IMR-90 (cell line): ENCODE results near the gene NCOA3. TPM values are rescaled to one million over a fixed set of nuclear protein-coding genes. Genes with fewer than 3 reads are reported as not detected.

Source experiments
- ATAC-seq: fragments of 200-7000 bp; cut with Tn5 transposase; 2 replicates; pipeline ENCODE4 v1.9.1; 2020; ENCODE audit warnings: low read depth, mild to moderate bottlenecking, moderate library complexity
- BruUV-seq: library from RNA; stranded (reverse); fragments of 400-500 nt; replicated peaks from 2 replicates; lab custom pipeline; 2021; lab: Mats Ljungman, UMichigan
- CTCF ChIA-PET: fragments of 300-600 bp; formaldehyde crosslinking; extraction: SDS; loops from one replicate; lab custom pipeline; 2021; ENCODE audit warnings: antibody characterized with exemption; lab: Yijun Ruan, JAX
- POLR2A ChIA-PET: fragments of 300-600 bp; sonication (Branson Sonifier 250); formaldehyde crosslinking; loops from one replicate; lab custom pipeline; 2022; ENCODE audit warnings: antibody characterized with exemption; ENCODE audit not compliant: unreplicated experiment; lab: Charles Lee
- DNase-seq: peaks from one replicate; pipeline ENCODE4 v3.0.0; 2013
- H2AFZ ChIP-seq: replicated peaks from 2 replicates; pipeline ENCODE3; 2013; ENCODE audit warnings: low read length, mild to moderate bottlenecking; ENCODE audit not compliant: poor library complexity
- H2AK5ac ChIP-seq: 2 replicates; pipeline ENCODE4 v1.6.1; 2013; ENCODE audit warnings: low read depth, low read length, inconsistent platforms
- H2AK9ac ChIP-seq: replicated peaks from 2 replicates; pipeline ENCODE3; 2013; ENCODE audit warnings: mild to moderate bottlenecking, low read depth, low read length, moderate library complexity; ENCODE audit not compliant: poor library complexity
- H2BK120ac ChIP-seq: 2 replicates; pipeline ENCODE4 v1.6.1; 2013; ENCODE audit warnings: low read depth, low read length, inconsistent platforms
- H2BK15ac ChIP-seq: 3 replicates; pipeline ENCODE4 v1.6.1; 2013; ENCODE audit warnings: low read depth, low read length, inconsistent platforms
- H2BK20ac ChIP-seq: 2 replicates; pipeline ENCODE4 v1.6.1; 2013; ENCODE audit warnings: low read depth, mild to moderate bottlenecking, inconsistent platforms, low read length, moderate library complexity
- H2BK5ac ChIP-seq: 2 replicates; pipeline ENCODE4 v1.6.1; 2013; ENCODE audit warnings: mild to moderate bottlenecking, low read depth, low read length, inconsistent platforms; ENCODE audit not compliant: poor library complexity, severe bottlenecking
- H3K14ac ChIP-seq: replicated peaks from 2 replicates; pipeline ENCODE4 v1.6.1; 2013; ENCODE audit warnings: low read depth, low read length, inconsistent platforms
- H3K18ac ChIP-seq: 2 replicates; pipeline ENCODE4 v1.6.1; 2013; ENCODE audit warnings: low read depth, low read length, control low read depth
- H3K23ac ChIP-seq: 2 replicates; pipeline ENCODE4 v1.6.1; 2013; ENCODE audit warnings: low read depth, low read length, inconsistent platforms
- H3K27ac ChIP-seq: 2 replicates; pipeline ENCODE4 v1.5.1; 2013; ENCODE audit warnings: mild to moderate bottlenecking, control low read depth, low read length; ENCODE audit not compliant: insufficient read depth
- H3K27me3 ChIP-seq: 2 replicates; pipeline ENCODE4 v1.6.1; 2013; ENCODE audit warnings: low read length; ENCODE audit not compliant: control insufficient read depth, insufficient read depth
- H3K36me3 ChIP-seq: 2 replicates; pipeline ENCODE4 v1.6.1; 2013; ENCODE audit warnings: low read length, mixed read lengths; ENCODE audit not compliant: control insufficient read depth, insufficient read depth
- H3K4ac ChIP-seq: 2 replicates; pipeline ENCODE4 v1.6.1; 2013; ENCODE audit warnings: low read depth, low read length, inconsistent platforms
- H3K4me1 ChIP-seq: 2 replicates; pipeline ENCODE4 v1.6.1; 2013; ENCODE audit warnings: low read length, mixed read lengths; ENCODE audit not compliant: control insufficient read depth, insufficient read depth
- H3K4me2 ChIP-seq: 2 replicates; pipeline ENCODE4 v1.6.1; 2013; ENCODE audit warnings: low read depth, mild to moderate bottlenecking, control low read depth, low read length, moderate library complexity
- H3K4me3 ChIP-seq: 2 replicates; pipeline ENCODE4 v1.5.1; 2013; ENCODE audit warnings: low read depth, mild to moderate bottlenecking, control low read depth, low read length, moderate library complexity; ENCODE audit not compliant: insufficient read depth
- H3K56ac ChIP-seq: 2 replicates; pipeline ENCODE4 v1.6.1; 2013; ENCODE audit warnings: low read length, inconsistent platforms; ENCODE audit not compliant: insufficient read depth; ENCODE audit errors: extremely low read depth
- H3K79me1 ChIP-seq, 2 experiments: 2 replicates each; pipeline ENCODE4 v1.6.1; 2013; ENCODE audit warnings: low read length in 2 of 2, inconsistent platforms in 1 of 2, low read depth in 1 of 2
- H3K9ac ChIP-seq: 2 replicates; pipeline ENCODE4 v1.6.1; 2013; ENCODE audit warnings: low read depth, low read length, control low read depth
- H3K9me1 ChIP-seq: 2 replicates; pipeline ENCODE4 v1.6.1; 2013; ENCODE audit warnings: low read length, inconsistent platforms; ENCODE audit not compliant: insufficient read depth
- H3K9me3 ChIP-seq: 2 replicates; pipeline ENCODE4 v1.6.1; 2013; ENCODE audit warnings: low read length; ENCODE audit not compliant: control insufficient read depth, insufficient read depth
- H4K20me1 ChIP-seq: 2 replicates; pipeline ENCODE4 v1.6.1; 2013; ENCODE audit warnings: low read length, inconsistent platforms; ENCODE audit not compliant: insufficient read depth
- H4K5ac ChIP-seq: 2 replicates; pipeline ENCODE4 v1.6.1; 2013; ENCODE audit warnings: mild to moderate bottlenecking, low read depth, low read length, control low read depth
- H4K8ac ChIP-seq, 2 experiments: 2 replicates each; pipeline ENCODE4 v1.6.1; 2013; ENCODE audit warnings: low read depth in 2 of 2, low read length in 2 of 2, control low read depth in 1 of 2, inconsistent platforms in 1 of 2
- H4K91ac ChIP-seq: 2 replicates; pipeline ENCODE4 v1.6.1; 2013; ENCODE audit warnings: low read depth, low read length, inconsistent platforms; ENCODE audit not compliant: insufficient read depth
- CEBPB ChIP-seq: IDR thresholded peaks from 2 replicates; pipeline ENCODE4 v1.6.1; 2012; ENCODE audit warnings: low read depth, low read length, improper control_type of control experiment
- CHD1 ChIP-seq: IDR thresholded peaks from 2 replicates; pipeline ENCODE4 v1.6.1; 2012; ENCODE audit warnings: low read depth, low read length, improper control_type of control experiment
- CTCF ChIP-seq: conservative IDR thresholded peaks from 2 replicates; pipeline ENCODE4 v1.5.1; 2012; ENCODE audit warnings: mild to moderate bottlenecking, low read depth, low read length, improper control_type of control experiment
- ELK1 ChIP-seq: fragments of 150-350 bp; IDR thresholded peaks from 2 replicates; pipeline ENCODE4 v1.6.1; 2016; ENCODE audit warnings: low read depth, mild to moderate bottlenecking, low read length, moderate library complexity, borderline replicate concordance
- MAFK ChIP-seq: IDR thresholded peaks from 2 replicates; pipeline ENCODE4 v1.6.1; 2012; ENCODE audit warnings: low read depth, low read length, improper control_type of control experiment
- MAZ ChIP-seq: IDR thresholded peaks from 2 replicates; pipeline ENCODE4 v1.6.1; 2012; ENCODE audit warnings: low read depth, mild to moderate bottlenecking, low read length, improper control_type of control experiment, moderate library complexity, borderline replicate concordance
- POLR2A ChIP-seq: IDR thresholded peaks from 2 replicates; pipeline ENCODE4 v1.6.1; 2012; ENCODE audit warnings: mild to moderate bottlenecking, low read depth, low read length
- RCOR1 ChIP-seq: IDR thresholded peaks from 2 replicates; pipeline ENCODE4 v1.6.1; 2012; ENCODE audit warnings: mild to moderate bottlenecking, low read length, improper control_type of control experiment; ENCODE audit not compliant: insufficient replicate concordance
- RFX5 ChIP-seq: IDR thresholded peaks from 2 replicates; pipeline ENCODE4 v1.8.0; 2012; ENCODE audit warnings: low read depth, mild to moderate bottlenecking, low read length, moderate library complexity
- WGBS, 2 experiments: methylation state at CpG; one replicate each; pipeline versions ENCODE4 v1.1.5 to v1.1.7; 2013; ENCODE audit warnings: missing lambda C conversion rate in 2 of 2; ENCODE audit not compliant: insufficient read length in 1 of 2; ENCODE audit errors: extremely low coverage in 2 of 2; 5-methylcytosine and 5-hydroxymethylcytosine counted together
- dilution Hi-C: fragments of 300-500 bp; cut with HindIII; formaldehyde crosslinking; loops from one replicate; pipeline ENCODE4 v1.14.3; 2018; ENCODE audit warnings: low sequenced_read_pairs; ENCODE audit not compliant: unreplicated experiment
- in situ Hi-C: fragments of 300-500 bp; cut with MboI; formaldehyde crosslinking; loops from 3 replicates; pipeline ENCODE4 v1.14.3; 2019; ENCODE audit warnings: low sequenced_read_pairs, inconsistent platforms, mixed read lengths
- intact Hi-C: fragments of 100-400 bp; cut with micrococcal nuclease; formaldehyde crosslinking; loops from 2 replicates; pipeline ENCODE4 v1.10.0; 2022
- polyA plus RNA-seq, 3 experiments: library from polyadenylated mRNA; depleted of rRNA; stranded (reverse); fragments of >200 nt; gene quantifications; 2 replicates each; pipeline ENCODE4 v1.2.3, GENCODE V29; 2012; ENCODE audit warnings: low replicate concordance in 1 of 3
- total RNA-seq: library from RNA; depleted of rRNA; stranded (reverse); fragments of >200 nt; gene quantifications from 2 replicates; pipeline ENCODE4 v1.2.3, GENCODE V29; 2012
- TF ChIP-seq, protein P1 (sequence below): fragments of 150-350 bp; IDR thresholded peaks from 2 replicates; pipeline ENCODE4 v1.6.1; 2017; ENCODE audit warnings: mild to moderate bottlenecking, antibody characterized with exemption, low read length, low read depth

Gene NCOA3
- total and polyA plus RNA-seq, 2 of the 4 experiments (the other 2 are of a cell fraction), result 8.8 to 29.0 TPM

- Histone ChIP-seq H3K27ac (no peak overlapping the region), H2BK20ac (no peak overlapping the region), H3K4me1 (no peaks in the 10 kb centered on the region), H4K91ac (no peak overlapping the region), H3K79me1 (no peaks in the 10 kb centered on the region), H4K8ac (no peak overlapping the region), H3K18ac (no peak overlapping the region), H3K56ac (no peak overlapping the region), H2AFZ (no peak overlapping the region), H3K4me3 (no peak overlapping the region), H3K4ac (no peak overlapping the region), H3K9me1 (no peaks in the 10 kb centered on the region), H2AK5ac (no peak overlapping the region), H3K23ac (no peak overlapping the region), H3K4me2 (no peak overlapping the region), H3K9me3 (no peaks in the 10 kb centered on the region), H2BK15ac (no peak overlapping the region), H2BK5ac (no peak overlapping the region), H3K14ac (no peak overlapping the region), H4K5ac (no peak overlapping the region), H2AK9ac (no peak overlapping the region), H3K27me3 (peaks cover 8% of the 10 kb centered on the region), H2BK120ac (no peak overlapping the region), H3K36me3 (no peaks in the 10 kb centered on the region), H4K20me1 (no peaks in the 10 kb centered on the region), H3K9ac (no peak overlapping the region)
- in situ Hi-C loops, result loop anchor here (5.0 to 25.0 kb wide), 2 partner anchors 943 to 1238 kb away; partner anchors contain the start of gene ARFGEF2
- ChIA-PET POLR2A (no interaction called here), CTCF (interaction anchor here (0.9 kb wide), 1 partner anchor 946 kb away, joined by 3 read pairs; no protein-coding TSS in a partner anchor)
- TF ChIP-seq MAFK, result no peak
- TF ChIP-seq POLR2A, result no peak
- no peak for TF ChIP-seq CHD1
- TF ChIP-seq RFX5, result no peak
- TF ChIP-seq CTCF, result no peak
- TF ChIP-seq, protein P1, sequence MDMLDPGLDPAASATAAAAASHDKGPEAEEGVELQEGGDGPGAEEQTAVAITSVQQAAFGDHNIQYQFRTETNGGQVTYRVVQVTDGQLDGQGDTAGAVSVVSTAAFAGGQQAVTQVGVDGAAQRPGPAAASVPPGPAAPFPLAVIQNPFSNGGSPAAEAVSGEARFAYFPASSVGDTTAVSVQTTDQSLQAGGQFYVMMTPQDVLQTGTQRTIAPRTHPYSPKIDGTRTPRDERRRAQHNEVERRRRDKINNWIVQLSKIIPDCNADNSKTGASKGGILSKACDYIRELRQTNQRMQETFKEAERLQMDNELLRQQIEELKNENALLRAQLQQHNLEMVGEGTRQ, result no peak
- no peak for TF ChIP-seq ELK1
- TF ChIP-seq RCOR1, result no peak
- TF ChIP-seq MAZ, result no peak
- TF ChIP-seq CEBPB, result no peak
- WGBS, 2 experiments, result 89% methylated on average over 9 of the region's 15 CpGs; no CpG with 5 or more reads in 1 of the 2 experiments
- DNase-seq (no peak), ATAC-seq (no peak)
- dilution Hi-C loops, result no loop called here
- intact Hi-C loops, result no loop called here
- BruUV-seq, result no TSS peak
Measured at GRCh38 chr20:47674145-47674544, 172.5 kb downstream of the NCOA3 start.
